NCI-H2029 treated with DMSO at 0.1 percent for 48 hours (cell line): Measurements from ENCODE around the gene PTDSS2.
"Not testable (repeated sequence)": the region's sequence is repeated elsewhere in the genome, so short reads cannot be mapped to it uniquely, and the experiment has no call there.

ENCODE experiments used
- DNase-seq: peaks from one replicate; lab custom pipeline; 2025; lab: John Stamatoyannopoulos, UW

The PTDSS2 gene

DNA sequence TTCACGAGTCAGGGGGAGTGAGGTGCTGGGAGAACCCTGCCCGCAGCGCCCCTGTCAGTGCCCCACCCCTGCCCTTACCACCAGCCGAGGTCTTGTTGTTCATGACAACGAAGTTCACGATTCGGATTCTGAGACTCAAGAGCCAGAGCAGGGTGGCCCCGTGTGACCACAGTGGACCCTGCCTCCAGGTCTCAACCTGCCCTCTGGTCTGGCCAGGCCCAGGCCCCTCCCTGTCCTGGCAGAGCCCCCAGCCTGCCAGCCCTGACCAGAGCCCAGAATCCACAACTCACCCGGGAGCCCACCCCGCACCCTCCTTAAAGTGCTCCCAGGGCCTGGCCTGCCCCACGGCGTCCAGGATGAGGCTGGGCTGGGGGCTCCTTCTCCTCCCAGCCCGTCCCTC is 18.2 kb upstream of the PTDSS2 start:
- no peak for DNase-seq

DNA sequence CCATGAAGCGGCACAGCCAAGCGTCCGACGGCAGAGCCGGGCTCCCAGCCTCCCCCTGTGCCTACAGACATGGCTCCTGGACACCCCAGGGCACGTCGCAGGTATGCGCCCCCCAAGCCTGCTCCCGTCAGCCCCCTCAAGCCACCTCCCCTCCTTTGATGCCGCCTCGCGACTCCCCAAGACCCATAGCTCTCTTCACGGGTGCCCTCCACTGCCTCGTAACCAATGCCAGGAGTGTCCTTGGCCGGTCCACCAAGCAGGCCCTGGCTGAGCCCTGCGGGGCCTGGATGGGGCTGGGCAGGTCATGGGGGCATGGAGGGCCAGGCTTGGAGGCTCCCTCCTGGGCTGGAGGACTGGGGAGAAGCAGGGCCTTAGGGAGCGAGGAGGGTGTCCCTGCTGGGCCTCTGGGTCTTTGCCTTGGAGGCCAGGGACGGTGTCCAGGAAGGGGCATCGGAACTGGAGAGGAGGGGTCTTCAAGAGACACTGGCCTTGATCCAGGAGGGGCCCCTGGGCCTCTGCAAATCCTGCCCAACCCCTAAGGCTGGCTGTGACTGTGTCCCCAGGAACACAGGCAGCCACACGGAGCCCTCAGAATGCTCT is 17.5 kb upstream of the PTDSS2 start:
- no peak for DNase-seq

DNA sequence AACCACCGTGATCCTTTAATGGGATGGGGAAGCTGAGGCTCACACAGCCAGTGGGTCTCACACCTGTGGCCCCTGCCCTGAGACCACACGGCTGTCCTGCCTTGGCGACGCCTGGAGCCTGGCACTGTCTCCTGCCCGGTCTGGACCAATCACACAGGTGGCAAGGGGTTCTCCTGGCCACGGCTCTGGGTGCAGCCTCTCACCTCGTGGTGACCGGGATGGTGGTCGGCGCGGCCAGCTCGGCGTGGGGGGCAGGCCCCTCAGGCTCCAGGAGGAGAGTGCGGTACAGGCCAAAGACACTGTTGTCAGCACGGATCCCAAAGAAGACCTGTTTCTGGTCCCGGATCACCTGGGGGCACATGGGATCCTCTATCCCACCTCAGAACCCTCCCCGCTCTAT is 17.0 kb upstream of the PTDSS2 start:
- no peak for DNase-seq

DNA sequence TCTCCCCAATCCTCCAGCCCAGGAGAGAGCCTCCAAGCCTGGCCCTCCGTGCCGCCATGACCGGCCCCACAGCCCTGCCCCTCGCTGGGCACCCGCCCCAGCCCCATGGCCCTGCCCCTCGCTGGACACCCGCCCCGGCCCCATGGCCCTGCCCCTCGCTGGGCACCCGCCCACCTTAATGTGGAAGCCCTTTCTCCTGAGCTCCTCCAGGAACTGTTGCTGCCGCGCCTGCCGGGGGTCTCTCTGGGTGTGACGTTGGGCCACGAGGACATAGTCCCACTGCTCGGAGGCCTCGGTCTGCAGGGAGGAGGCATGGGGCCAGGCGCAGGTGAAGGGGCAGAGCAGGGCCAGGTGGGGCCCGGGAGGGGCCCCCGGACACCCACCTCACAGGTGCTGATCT is 16.4 kb upstream of the PTDSS2 start:
- DNase-seq = no peak

DNA sequence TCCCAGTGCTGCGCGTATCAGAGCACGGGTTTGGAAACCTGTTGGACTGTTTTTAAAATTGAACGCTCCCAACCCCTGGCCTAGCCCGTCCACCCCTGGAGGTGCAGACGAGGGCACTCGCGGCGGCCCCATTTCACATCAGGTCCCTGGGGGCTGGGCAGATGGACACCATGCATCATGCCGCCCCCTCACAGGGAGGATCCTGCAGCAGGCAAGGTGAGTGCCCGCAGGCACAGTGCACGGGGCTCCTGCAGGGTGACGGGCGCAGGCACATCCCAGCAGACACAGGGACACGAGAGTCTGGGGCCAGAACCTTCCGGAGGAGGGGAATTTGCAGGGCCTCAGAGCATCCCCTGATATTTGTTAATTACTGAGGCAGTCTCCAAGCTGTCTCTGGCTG is 15.6 kb upstream of the PTDSS2 start:
- DNase-seq = no peak

DNA sequence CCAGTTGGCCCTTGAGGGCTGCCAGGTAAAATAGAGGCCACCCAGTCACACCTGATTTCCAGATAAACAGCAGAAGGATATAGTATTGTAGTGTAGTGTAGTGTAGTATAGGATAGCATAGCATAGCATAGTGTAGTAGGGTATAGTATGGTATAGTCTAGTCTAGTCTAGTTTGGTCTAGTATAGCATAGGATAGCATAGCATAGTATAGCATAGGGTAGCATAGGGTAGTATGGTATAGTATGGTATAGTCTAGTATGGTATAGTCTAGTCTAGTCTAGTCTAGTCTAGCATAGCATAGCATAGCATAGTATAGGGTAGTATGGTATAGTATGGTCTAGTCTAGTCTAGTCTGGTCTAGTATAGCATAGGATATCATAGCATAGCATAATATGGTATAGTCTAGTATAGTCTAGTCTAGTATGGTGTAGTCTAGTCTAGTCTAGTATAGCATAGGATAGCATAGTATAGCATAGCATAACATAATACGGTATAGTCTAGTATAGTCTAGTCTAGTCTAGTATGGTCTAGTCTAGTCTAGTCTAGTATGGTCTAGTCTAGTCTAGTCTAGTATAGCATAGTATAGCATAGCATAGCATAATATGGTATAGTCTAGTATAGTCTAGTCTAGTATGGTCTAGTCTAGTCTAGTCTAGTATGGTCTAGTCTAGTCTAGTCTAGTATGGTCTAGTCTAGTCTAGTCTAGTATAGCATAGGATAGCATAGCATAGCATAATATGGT is 14.9 kb upstream of the PTDSS2 start:
- not testable (repeated sequence) for DNase-seq

DNA sequence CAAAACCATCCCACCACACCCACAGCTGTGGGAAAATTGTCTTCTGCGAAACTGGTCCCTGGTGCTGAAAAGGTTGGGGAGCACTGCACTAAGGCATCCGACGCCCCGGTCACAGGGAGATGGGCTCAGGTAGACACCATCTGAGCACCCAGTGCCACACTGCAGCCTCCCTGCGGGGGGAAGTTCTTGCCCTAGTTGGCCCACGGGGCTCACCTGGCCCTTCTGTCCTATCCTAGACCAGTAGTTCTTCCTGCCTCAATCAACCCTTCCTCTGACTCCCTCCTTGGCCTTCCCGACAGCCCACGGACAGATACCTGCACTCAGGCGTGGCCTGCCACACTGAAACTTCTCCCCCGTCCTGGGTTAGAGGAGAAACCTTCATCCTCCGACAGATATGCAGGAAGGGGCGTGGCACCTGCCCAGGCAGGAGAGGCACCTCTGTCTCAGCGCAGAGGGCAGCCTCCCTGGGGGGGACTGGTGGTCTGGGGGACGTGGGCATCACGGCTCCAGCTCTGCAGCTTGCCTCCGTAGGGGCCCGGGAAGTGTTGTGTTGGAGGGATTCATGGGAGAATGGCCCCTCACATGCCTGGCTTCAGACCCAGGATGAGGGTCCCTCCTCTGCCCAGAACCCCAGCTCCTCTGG is 12.7 kb upstream of the PTDSS2 start:
- DNase-seq = no peak

DNA sequence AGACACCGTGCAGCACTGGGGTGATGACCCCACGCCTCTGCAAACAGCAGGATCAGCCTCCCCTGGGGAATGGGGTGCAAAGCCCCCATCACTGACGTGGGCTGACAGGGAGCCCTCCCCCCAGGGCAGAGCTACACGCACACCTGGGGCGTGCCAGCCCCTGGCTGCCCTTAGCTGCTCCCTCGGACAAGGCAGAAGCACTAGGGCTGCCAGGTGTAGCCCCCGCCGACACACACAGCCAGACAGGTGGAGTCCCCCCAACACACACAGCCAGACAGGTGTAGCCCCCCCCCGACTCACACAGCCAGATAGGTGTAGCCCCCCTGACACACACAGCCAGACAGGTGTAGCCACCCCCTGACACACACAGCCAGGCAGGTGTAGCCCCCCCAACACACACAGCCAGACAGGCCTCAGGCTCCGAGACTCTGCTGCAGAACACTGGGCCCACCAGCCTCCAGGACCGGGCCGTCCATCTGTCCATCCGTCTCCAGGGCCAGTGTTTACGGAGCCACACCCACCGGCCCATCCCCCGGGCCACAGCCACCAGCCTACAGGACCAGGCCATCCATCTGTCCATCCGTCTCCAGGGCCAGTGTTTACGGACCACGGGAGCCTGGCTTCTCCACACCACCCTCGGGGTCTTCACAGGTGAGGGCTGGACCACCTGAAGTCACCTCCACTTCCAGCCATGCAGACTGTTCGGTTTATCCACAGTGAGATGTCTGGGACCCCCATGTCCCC is 11.8 kb upstream of the PTDSS2 start:
- DNase-seq = no peak

DNA sequence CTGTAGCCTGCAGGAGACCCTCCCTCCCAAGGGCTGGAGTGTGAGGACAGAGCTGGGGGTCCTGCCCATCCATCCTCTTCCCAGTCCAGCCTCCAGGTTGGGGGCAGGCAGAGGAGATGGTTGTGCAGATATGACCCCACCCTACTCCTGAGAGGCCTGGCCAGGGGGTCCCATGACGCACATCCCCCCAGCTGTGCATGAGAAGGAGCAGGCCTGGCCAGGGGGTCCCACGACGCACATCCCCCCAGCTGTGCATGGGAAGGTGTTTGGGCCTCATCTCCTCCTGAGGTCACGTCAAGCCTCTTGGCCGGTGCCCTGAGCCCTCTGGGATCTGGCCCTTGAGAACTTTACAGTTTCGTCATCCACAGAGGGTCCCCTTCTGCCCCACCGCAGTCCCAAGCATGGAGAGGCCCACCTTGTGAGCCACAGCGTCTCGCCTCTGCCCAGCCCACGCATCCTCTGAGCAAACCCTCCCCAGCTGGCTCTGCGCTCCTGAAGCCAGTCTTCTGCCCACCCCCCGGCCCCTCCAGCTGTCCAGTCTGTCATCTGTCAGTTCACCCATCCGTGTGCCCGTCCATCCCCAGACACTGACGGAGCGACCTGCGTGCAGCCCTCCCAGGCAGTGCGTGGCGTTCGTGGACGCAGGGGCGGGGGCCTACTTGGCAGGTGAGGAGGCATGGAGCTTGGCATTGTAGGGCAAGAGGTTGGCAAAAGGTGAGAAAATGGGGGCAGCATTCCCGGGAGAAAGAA is 10.6 kb upstream of the PTDSS2 start:
- no peak for DNase-seq

DNA sequence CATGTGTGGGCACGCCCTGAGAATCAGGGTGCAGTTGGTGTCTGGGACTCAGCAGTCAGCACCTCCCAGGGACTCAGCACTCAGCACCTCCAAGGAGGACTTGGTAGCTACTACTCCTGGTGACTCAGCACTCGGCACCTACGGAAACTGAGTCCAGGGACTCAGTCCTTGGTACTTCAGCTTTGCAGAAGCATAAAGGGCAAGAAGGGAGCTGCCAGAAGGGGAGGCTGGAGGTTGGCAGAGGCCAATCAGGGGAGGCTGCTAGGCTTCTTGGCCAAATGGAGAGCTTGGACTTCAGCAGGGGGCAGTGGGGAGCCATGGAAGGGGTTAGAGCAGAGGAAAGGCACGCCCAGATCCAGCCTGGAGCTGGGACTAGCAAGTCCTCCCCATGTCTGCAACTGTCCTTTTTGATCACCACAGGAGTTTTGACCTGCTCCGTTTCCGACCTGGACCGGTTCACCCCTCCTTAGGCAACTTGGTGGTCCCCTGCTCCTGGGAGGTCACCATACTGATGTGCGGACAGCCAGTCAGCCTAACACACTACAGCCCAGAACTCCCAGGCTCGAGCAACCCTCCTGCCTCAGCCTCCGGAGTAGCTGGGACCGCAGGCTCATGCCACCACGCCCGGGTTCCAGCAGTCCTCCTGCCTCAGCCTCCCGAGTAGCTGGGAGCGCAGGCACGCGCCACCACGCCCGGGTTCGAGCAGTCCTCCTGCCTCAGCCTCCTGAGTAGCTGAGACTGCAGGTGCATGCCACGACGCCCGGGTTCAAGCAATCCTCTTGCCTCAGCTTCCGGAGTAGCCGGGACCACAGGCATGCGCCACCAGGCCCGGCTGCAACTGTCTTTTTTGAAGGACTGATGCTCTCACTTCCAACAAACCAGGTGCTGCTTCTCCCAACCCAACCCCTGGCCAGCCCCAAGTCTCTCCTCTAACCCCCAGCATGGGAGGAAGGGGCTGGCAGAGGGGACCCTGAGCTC is 9.7 kb upstream of the PTDSS2 start:
- DNase-seq = no peak

DNA sequence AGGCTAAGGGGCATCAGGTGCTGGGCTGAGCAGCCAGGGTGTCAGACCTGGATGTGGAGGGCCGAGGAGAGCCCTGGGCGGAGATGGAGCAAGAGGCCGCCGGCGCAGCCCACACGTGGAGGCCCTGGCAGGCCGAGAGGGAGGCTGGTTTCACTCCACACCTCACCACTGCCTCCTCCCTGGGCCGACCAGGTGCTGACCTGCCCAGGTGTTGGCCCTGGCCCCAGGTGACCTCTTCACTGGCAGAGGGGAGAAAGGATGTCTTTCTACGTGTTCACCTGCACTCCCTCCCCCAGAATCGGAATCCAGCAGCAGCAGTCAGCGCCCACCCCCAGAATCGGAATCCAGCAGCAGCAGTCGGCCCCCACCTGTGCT is 9.0 kb upstream of the PTDSS2 start:
- no peak for DNase-seq

DNA sequence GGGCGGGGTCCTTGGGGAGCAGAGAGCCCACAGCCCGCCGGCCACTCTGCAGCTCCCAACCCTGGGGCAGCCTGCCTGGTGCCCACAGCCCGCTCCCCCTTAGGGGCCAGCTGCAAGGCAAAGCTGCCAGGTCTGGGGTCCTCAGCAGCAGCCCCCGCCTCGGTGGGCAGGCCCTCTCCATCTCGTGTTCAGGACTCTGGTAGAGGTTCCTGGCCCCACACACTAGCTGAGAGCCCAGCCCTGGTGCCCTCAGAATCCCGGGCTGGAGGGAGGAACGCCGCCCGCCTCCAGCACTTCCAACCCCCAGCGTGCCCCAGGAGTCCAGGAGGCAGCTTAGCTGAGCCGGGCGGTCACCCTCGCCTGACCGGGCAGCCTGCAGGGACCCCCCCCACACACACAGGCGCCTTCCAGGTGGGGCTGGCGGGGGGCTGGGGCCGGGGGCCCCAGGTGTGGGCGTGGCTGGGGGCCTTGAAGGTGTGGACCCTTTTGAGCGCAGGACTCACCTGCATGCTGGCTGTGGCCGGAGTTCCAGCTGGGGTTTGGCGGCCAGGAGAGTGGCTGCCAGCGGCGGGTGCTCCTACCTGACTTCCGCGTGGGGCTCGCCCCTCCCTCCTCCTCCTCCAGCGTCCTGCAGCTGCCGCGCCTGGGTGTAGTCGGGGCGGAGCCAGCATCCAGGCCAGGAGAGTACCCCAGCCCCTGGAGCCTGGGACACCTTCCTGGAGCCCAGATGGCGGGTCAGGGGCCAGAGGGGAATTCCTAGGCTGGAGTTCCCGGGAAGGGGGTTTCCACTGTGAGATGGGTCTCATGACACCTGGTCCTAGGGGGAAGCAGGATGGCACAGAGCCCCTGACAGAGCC is 8.4 kb upstream of the PTDSS2 start, which contains the start of gene ANO9:
Gene ANO9 (minus strand): TSS at position 594 of the 857 bp plus-strand sequence. CDS start 85 bp downstream, at position 509.
- peak; percentile 32 for DNase-seq

DNA sequence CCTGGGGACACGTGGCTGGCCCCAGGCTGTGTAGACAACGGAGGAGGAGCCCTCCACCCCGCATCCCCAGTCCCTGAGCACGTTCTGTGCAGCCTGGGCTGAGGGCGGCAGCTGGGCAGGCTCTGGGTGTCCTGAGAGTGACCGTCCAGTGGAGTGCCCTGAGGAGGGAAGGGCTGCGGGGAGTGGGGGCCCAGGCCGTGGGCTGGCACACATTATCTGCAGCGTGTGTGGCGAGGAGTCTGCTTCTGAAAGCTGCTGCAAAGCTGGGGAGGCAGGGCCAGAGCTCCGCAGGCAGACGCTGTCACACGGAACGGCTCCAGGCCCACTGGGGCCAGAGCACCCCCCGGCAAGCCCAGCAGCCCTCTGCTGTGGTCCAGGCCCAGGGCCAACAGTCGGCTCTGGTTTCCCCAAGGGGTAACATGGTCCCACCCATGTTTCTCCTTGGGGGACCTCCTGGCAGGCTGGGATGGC is 7.4 kb upstream of the PTDSS2 start:
- DNase-seq = no peak

DNA sequence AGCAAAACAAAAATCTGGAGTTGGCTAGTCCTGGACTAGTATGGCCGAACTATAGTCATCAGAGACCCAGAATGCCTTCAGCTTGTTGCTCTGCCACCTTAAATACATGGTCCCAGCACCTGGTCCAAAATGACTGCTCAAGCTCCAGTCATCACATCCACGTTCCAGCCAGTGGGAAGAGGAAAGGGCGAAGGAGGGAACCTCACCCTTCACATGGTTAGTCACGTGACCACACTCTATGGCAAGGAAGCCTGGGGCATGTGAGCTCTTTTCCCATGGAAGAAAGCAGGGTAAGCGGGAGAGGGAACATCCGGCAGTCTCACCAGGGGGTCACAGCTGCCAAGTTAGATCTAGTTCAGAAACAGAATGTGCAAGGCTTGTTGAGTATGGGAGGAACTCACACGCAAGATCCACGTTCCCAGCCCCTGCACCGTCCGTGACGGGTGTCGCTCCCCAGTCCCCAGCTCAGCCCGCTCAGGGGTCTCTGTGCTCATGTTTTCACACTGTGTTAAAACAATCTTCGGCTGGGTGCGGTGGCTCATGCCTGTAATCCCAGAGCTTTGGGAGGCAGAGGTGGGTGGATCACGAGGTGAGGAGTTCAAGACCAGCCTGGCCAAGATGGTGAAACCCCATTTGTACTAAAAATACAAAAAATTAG is 6.4 kb upstream of the PTDSS2 start:
- DNase-seq = no peak

DNA sequence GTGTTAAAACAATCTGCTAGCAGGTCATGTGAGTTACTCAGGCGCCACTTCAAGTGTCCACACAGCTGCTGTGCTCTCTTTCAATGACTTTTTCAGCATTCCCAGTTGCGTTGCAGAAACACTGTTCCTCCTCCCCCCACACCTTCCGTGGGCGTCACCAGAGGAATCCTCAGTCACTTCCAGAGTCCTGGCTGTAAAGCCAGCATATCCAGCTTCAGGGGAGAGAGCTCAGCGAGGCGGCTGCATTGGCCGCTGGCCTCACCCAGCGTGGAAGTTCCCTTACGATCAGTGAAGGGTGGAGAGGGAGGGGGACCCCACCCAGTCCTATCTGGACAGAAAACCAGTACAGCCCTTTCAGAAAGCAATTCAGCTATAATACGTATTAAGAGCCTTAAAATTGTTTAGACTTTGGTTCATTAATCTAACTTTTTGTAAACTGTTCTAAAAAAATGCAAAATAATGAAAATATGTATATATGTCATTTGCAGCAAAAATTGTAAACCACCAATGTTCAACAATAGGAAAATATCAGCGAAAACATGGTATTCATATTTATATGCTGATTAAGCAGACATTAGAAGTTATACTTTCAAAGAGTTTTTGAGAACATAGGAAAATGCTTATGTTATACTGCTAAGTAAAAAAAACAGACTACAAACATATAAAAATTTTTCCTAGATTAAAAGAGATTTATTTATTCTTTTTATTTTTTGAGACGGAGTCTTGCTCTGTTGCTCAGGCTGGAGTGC is 5.5 kb upstream of the PTDSS2 start:
- DNase-seq = peak; percentile 72

DNA sequence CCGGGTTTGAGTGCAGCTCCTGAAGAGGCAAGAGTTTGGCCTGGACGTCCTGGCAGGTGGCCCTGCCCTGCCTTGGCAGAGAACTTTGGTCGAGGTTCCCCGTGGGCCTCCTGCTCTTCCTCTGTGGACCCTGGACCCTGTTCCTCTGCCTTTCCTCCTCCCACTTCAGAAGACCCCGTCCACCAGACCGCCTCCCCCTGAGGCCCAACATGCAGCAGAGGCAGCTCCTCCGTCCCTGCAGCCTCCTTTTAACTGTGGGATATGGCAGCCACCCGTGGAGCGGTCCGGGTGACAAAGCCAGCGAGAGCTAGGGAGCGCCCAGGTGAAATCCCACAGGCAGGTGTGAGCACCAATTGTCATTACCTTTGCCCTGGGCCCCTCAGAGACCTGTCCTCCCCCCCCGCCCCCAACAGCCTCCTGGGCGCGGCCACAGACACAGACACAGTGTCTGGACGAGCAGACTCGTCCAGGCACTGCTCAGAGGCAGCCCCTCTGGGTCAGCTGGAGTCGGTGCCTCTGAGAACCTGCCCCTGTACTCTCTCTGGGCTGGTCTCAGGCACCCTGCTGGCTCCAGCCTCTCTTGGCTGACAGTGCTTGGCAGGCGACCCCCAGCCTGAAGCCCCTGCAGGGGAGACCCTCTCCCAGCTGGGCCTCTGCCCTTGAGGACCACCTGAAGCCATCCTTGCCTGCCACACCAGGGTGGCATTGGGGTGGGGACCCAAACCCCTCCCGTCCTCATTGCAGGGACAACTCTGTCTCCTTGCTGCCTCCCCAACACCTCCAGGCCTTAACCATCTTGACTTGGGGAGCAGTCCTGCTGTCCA is 4.1 kb upstream of the PTDSS2 start:
- no peak for DNase-seq

DNA sequence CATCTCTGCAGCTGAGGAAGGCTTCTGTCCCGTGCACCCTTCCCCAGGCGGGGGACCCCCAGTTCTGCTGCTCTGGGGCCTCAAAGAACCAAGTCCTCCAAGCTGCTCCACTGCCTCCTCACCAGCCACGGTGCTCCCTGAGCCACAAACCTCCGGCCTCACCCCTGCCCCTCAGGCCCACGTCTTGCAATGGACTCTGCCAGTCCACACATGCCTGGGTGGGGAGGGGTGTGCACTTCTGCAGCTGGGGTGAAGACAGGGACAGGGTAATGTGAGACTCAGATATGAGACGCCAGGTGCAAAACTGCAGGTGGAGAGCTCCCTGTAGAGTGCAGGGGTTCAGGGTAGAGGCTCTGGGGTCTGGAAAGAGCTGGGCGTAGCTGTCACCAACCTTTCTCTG is 3.2 kb upstream of the PTDSS2 start:
- no peak for DNase-seq
